Effector memory CD4-positive, alpha-beta T cell (primary cell): ENCODE measurements around the gene ZNF891.
A peak's percentile ranks its signal among the peaks of the same experiment; 100 is the strongest.

ENCODE experiments used
- DNase-seq, 3 donors: peaks; one replicate each; pipeline ENCODE4 v3.0.0-alpha.2; 2020
- H3K27ac ChIP-seq: 2 replicates; pipeline ENCODE4 v1.7.0; 2013; ENCODE audit warnings: mild to moderate bottlenecking, low read length, moderate library complexity; ENCODE audit not compliant: insufficient read depth, poor library complexity, severe bottlenecking
- H3K27me3 ChIP-seq: replicated peaks from 2 replicates; pipeline ENCODE4 v1.7.0; 2013; ENCODE audit warnings: mild to moderate bottlenecking, low read length; ENCODE audit not compliant: insufficient read depth, control insufficient read depth, poor library complexity, severe bottlenecking
- H3K36me3 ChIP-seq: 2 replicates; pipeline ENCODE4 v1.7.0; 2013; ENCODE audit warnings: mild to moderate bottlenecking, low read length, moderate library complexity; ENCODE audit not compliant: control insufficient read depth, insufficient read depth
- H3K4me1 ChIP-seq: 2 replicates; pipeline ENCODE4 v1.7.0; 2013; ENCODE audit warnings: low read length, mild to moderate bottlenecking; ENCODE audit not compliant: control insufficient read depth, insufficient read depth, poor library complexity, severe bottlenecking
- H3K4me3 ChIP-seq: 2 replicates; pipeline ENCODE4 v1.7.0; 2013; ENCODE audit warnings: low read length, low read depth, mild to moderate bottlenecking; ENCODE audit not compliant: insufficient read depth, poor library complexity, severe bottlenecking
- H3K9me3 ChIP-seq: 2 replicates; pipeline ENCODE4 v1.7.0; 2013; ENCODE audit warnings: mild to moderate bottlenecking, low read length, moderate library complexity; ENCODE audit not compliant: control insufficient read depth

ZNF891 gene

DNA sequence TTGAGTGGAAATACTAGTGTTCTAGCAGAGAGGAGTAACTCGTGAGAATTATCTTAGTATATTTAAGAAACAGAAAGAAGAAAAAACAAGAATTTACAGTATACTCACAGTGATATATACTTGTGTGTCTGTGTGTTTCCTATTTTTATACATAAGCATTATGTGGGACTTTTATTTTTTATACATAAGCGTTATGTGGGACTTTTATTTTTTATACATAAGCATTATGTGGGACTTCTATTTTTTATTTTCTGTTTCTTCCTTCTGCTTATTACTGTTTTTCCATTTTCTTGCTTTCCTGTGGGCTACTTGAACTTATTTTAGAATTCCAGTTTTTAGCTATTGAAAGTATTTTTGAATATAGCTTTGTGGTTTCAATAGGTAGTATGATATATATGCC lies 56.2 kb downstream of the ZNF891 start:
- DNase-seq, result no peak
- no peak overlapping the region for H3K27ac ChIP-seq
- H3K9me3 ChIP-seq, result peaks cover 37% of the 10 kb centered on the region
- H3K4me1 ChIP-seq, result no peaks in the 10 kb centered on the region
- H3K27me3 ChIP-seq, result no peaks in the 10 kb centered on the region
- no peaks in the 10 kb centered on the region for H3K36me3 ChIP-seq
- no peak overlapping the region for H3K4me3 ChIP-seq

- Histone ChIP-seq H3K36me3 (peaks cover 2% of the 10 kb centered on the region), H3K4me1 (no peaks in the 10 kb centered on the region), H3K27me3 (no peaks in the 10 kb centered on the region), H3K9me3 (peaks cover 88% of the 10 kb centered on the region), H3K27ac (no peak overlapping the region), H3K4me3 (no peak overlapping the region)
- DNase-seq, result no peak
Measured at GRCh38 chr12:133063556-133063955, 66.5 kb downstream of the ZNF891 start.

- Histone ChIP-seq H3K9me3 (peaks cover 94% of the 10 kb centered on the region), H3K27ac (no peak overlapping the region), H3K4me1 (no peaks in the 10 kb centered on the region), H3K27me3 (no peaks in the 10 kb centered on the region), H3K36me3 (peaks cover 11% of the 10 kb centered on the region), H3K4me3 (no peak overlapping the region)
- no peak for DNase-seq
Measured at GRCh38 chr12:133061954-133062353, 68.1 kb downstream of the ZNF891 start.

DNA sequence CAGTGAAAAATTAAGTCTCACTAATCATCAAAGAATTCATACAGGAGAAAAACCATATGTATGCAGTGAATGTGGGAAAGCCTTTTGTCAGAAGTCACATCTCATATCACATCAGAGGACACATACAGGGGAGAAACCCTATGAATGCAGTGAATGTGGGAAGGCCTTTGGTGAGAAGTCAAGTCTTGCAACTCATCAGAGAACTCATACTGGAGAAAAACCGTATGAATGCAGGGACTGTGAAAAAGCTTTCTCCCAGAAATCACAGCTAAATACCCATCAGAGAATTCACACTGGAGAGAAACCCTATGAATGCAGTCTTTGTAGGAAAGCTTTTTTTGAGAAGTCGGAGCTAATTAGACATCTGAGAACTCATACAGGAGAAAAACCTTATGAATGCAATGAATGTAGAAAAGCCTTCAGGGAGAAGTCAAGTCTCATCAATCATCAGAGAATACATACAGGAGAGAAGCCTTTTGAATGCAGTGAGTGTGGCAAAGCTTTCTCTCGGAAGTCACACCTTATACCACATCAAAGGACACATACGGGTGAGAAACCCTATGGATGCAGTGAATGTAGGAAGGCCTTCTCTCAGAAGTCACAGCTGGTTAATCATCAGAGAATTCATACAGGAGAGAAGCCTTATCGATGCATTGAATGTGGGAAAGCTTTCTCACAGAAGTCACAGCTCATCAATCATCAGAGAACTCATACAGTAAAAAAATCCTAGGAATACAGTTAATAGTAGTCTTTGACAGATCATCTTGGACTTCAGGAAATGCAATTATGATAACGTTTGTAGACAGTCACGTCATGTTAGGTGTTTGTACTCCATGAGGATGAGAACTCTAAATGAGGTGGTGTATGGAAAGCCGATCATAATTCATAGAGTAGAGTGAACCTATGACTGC lies 71.6 kb downstream of the ZNF891 start:
- H3K36me3 ChIP-seq, result peaks cover 26% of the 10 kb centered on the region
- H3K4me3 ChIP-seq, result no peak overlapping the region
- H3K27ac ChIP-seq, result no peak overlapping the region
- H3K9me3 ChIP-seq, result peaks cover 77% of the 10 kb centered on the region
- no peaks in the 10 kb centered on the region for H3K4me1 ChIP-seq
- H3K27me3 ChIP-seq, result no peaks in the 10 kb centered on the region
- no peak for DNase-seq

GRCh38 chr12:133057446-133057845 lies 72.6 kb downstream of the ZNF891 start:
- H3K27ac ChIP-seq, result no peak overlapping the region
- peaks cover 37% of the 10 kb centered on the region for H3K36me3 ChIP-seq
- H3K4me1 ChIP-seq, result no peaks in the 10 kb centered on the region
- peaks cover 79% of the 10 kb centered on the region for H3K9me3 ChIP-seq
- H3K27me3 ChIP-seq, result no peaks in the 10 kb centered on the region
- peak overlapping the region; percentile 20 for H3K4me3 ChIP-seq
- DNase-seq, result no peak
